Left lung (tissue), 10 donors: ENCODE data around the gene TJP2. TPM values are rescaled to one million over a fixed set of nuclear protein-coding genes. Genes with fewer than 3 reads are reported as not detected.
A peak's percentile ranks its signal among the peaks of the same experiment; 100 is the strongest.
"Not testable (repeated sequence)": the region's sequence is repeated elsewhere in the genome, so short reads cannot be mapped to it uniquely, and the experiment has no call there.

Experiments
- ATAC-seq: fragments of 200-7000 bp; cut with Tn5 transposase; one replicate; pipeline ENCODE4 v1.9.1; 2020; ENCODE audit warnings: moderate library complexity
- DNase-seq, 4 donors: peaks; one replicate each; pipeline ENCODE4 v3.0.0-alpha.2; 2013 to 2020
- H3K27ac ChIP-seq, 2 donors: fragments of 200-600 bp; sonication (generic) in 1 of 2; one replicate each; pipeline versions ENCODE4 v1.5.0 to v1.8.0; 2020 to 2021
- H3K27me3 ChIP-seq, 2 donors: fragments of 200-600 bp; sonication (generic) in 1 of 2; one replicate each; pipeline versions ENCODE4 v1.5.0 to v1.8.0; 2020 to 2021
- H3K36me3 ChIP-seq, 2 donors: fragments of 200-600 bp; sonication (generic) in 1 of 2; one replicate each; pipeline versions ENCODE4 v1.5.0 to v1.8.0; 2020 to 2021
- H3K4me1 ChIP-seq, 2 donors: fragments of 200-600 bp; one replicate each; pipeline ENCODE4 v1.8.0; 2021
- H3K4me3 ChIP-seq, 2 donors: fragments of 200-600 bp; sonication (generic) in 1 of 2; one replicate each; pipeline versions ENCODE4 v1.5.0 to v1.8.0; 2020 to 2021; ENCODE audit warnings: mild to moderate bottlenecking in 1 of 2
- H3K9me3 ChIP-seq, 2 donors: fragments of 200-600 bp; sonication (generic) in 1 of 2; one replicate each; pipeline versions ENCODE4 v1.5.0 to v1.8.0; 2020 to 2021
- CTCF ChIP-seq, 2 donors: fragments of 200-600 bp; sonication (generic) in 1 of 2; IDR thresholded peaks; one replicate each; pipeline versions ENCODE4 v1.5.0 to v1.8.0; 2021; ENCODE audit warnings: antibody characterized with exemption in 2 of 2
- intact Hi-C, 2 donors: fragments of 100-400 bp; cut with DNase I; formaldehyde crosslinking; loops; one replicate each; pipeline versions ENCODE4 v1.11.2 to v1.14.2; 2022
- polyA plus RNA-seq, 6 donors: library from polyadenylated mRNA; unstranded; fragments of 120-200 nt; gene quantifications; one replicate each; pipeline ENCODE4 v1.2.1, GENCODE V29; 2013; ENCODE audit not compliant: insufficient read length in 6 of 6
- total RNA-seq, 2 donors: library from RNA; stranded (reverse); fragmentation: NEBNext Ultra II Directional; extraction: Animal tissue kit (Norgen Biotek cat#: 25700); gene quantifications; one replicate each; pipeline ENCODE4 v1.2.1, GENCODE V29; 2021
- donor health status: DM: no; HTN: yes; CAD: no.
- donor health status: DM: no; HTN: no; CAD: no.

The TJP2 gene
- total and polyA plus RNA-seq, 8 donors: 93.0 to 139 (median 114) TPM

GRCh38 chr9:69299315-69299714 is 125.2 kb downstream of the TJP2 start:
- H3K27ac ChIP-seq: no peak overlapping the region
- H3K36me3 ChIP-seq: no peaks in the 10 kb centered on the region
- ATAC-seq (no peak), DNase-seq (no peak)
- no peak for TF ChIP-seq CTCF (IDR thresholded peaks at IDR 0.05)
- no peaks in the 10 kb centered on the region for H3K9me3 ChIP-seq
- intact Hi-C loops: no loop called here
- no peaks in the 10 kb centered on the region for H3K4me1 ChIP-seq
- H3K27me3 ChIP-seq: no peaks in the 10 kb centered on the region
- no peak overlapping the region for H3K4me3 ChIP-seq

DNA sequence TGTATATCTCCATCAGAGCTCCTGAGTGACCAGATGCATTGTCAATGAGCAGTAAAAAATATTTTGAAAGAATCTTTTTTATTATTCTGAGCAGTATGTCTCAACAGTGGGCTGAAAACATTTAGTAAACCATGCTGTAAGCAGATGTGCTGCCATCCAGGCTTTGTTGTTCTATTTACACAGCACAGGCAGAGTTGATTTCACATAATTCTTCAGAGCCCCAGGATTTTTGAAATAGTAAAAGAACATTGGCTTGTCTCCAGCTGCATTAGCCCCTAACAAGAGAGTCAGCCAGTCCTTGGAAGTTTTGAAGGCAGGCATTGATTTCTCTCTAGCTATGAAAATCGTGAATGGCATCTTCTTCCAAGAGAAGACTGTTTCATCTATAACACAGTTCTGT is 125.7 kb downstream of the TJP2 start:
- no peaks in the 10 kb centered on the region for H3K36me3 ChIP-seq
- no peaks in the 10 kb centered on the region for H3K9me3 ChIP-seq
- intact Hi-C loops: no loop called here
- no peak for ATAC-seq
- H3K27ac ChIP-seq: no peak overlapping the region
- DNase-seq: no peak
- H3K4me3 ChIP-seq: no peak overlapping the region
- no peak for TF ChIP-seq CTCF (IDR thresholded peaks at IDR 0.05)
- H3K4me1 ChIP-seq: no peaks in the 10 kb centered on the region
- H3K27me3 ChIP-seq: no peaks in the 10 kb centered on the region

GRCh38 chr9:69303331-69303730 is 129.3 kb downstream of the TJP2 start:
- H3K27ac ChIP-seq: no peak overlapping the region
- DNase-seq (no peak), ATAC-seq (no peak)
- H3K4me3 ChIP-seq: no peak overlapping the region
- peaks cover 0 to 3% of the 10 kb centered on the region in 2 donors for H3K4me1 ChIP-seq
- no peaks in the 10 kb centered on the region for H3K9me3 ChIP-seq
- intact Hi-C loops: no loop called here
- H3K27me3 ChIP-seq: no peaks in the 10 kb centered on the region
- no peaks in the 10 kb centered on the region for H3K36me3 ChIP-seq
- no peak for TF ChIP-seq CTCF (IDR thresholded peaks at IDR 0.05)

GRCh38 chr9:69306895-69307445 is 132.9 kb downstream of the TJP2 start:
- H3K27ac ChIP-seq: peak overlapping the region in 1 of 2 donors; percentile 67
- ATAC-seq, intact Hi-C loops: not testable (repeated sequence)

GRCh38 chr9:69307446-69308205 is 133.5 kb downstream of the TJP2 start:
- Histone ChIP-seq H3K9me3 (peaks cover 0 to 4% of the 10 kb centered on the region in 2 donors), H3K27ac (peak overlapping the region; percentile 26 to 67), H3K4me3 (no peak overlapping the region), H3K36me3 (no peaks in the 10 kb centered on the region), H3K4me1 (peaks cover 0 to 4% of the 10 kb centered on the region in 2 donors), H3K27me3 (no peaks in the 10 kb centered on the region)
- no peak for TF ChIP-seq CTCF (IDR thresholded peaks at IDR 0.05)
- ATAC-seq: peak; percentile 92
- peak in 3 of 4 donors; percentile 34 to 74 (median 65) for DNase-seq
- intact Hi-C loops: no loop called here

More at GRCh38 chr9:69306895-69307445, 132.9 kb downstream of the TJP2 start:
- not testable (repeated sequence) for H3K4me1 ChIP-seq, H3K4me3 ChIP-seq, H3K36me3 ChIP-seq, H3K27me3 ChIP-seq, DNase-seq, H3K9me3 ChIP-seq
